Endothelial cell of umbilical vein (primary cell): ENCODE results near the gene CCNB1. TPM values are rescaled to one million over a fixed set of nuclear protein-coding genes. Genes with fewer than 3 reads are reported as not detected.

Experiments
- BruUV-seq: library from RNA; stranded (reverse); fragments of 400-500 nt; replicated peaks from 2 replicates; lab custom pipeline; 2021; lab: Mats Ljungman, UMichigan
- CTCF ChIA-PET: fragments of 300-600, 350-600 bp; sonication (Branson Sonifier 250); formaldehyde crosslinking; loops from one replicate; lab custom pipeline; 2021; ENCODE audit warnings: antibody characterized with exemption, inconsistent platforms; lab: Charles Lee
- POLR2A ChIA-PET: fragments of 300-600, 350-600 bp; sonication (Branson Sonifier 250); formaldehyde crosslinking; loops from one replicate; lab custom pipeline; 2021; ENCODE audit warnings: antibody characterized with exemption, inconsistent platforms; lab: Charles Lee
- DNase-seq: peaks from one replicate; pipeline ENCODE4 v3.0.0-alpha.2; 2011; ENCODE audit warnings: low read depth, low spot score
- FAIRE-seq: peaks from 2 replicates; lab custom pipeline; 2011; peaks lifted over from hg19 to GRCh38; lab: Jason Lieb, UNC
- H2AFZ ChIP-seq: 2 replicates; pipeline ENCODE4 v1.6.0; 2012; ENCODE audit warnings: low read depth, low read length, control low read depth, inconsistent platforms
- H3K27ac ChIP-seq: 2 replicates; pipeline ENCODE4 v1.5.1; 2011; ENCODE audit warnings: low read depth, mild to moderate bottlenecking, control low read depth, low read length, moderate library complexity; ENCODE audit not compliant: insufficient read depth
- H3K27me3 ChIP-seq, 2 experiments: 2 replicates each; pipeline versions ENCODE4 v1.6.0 to v1.6.1; 2011; ENCODE audit warnings: low read length in 2 of 2, mixed read lengths in 1 of 2; ENCODE audit not compliant: control insufficient read depth in 2 of 2, insufficient read depth in 2 of 2
- H3K36me3 ChIP-seq, 2 experiments: 2 replicates in 1 of 2; 3 replicates in 1 of 2; pipeline ENCODE4 v1.5.1; 2011; ENCODE audit warnings: low read length in 2 of 2, mild to moderate bottlenecking in 1 of 2, moderate library complexity in 1 of 2; ENCODE audit not compliant: control insufficient read depth in 2 of 2, insufficient read depth in 2 of 2; ENCODE audit errors: extremely low read depth in 1 of 2
- H3K4me1 ChIP-seq: 3 replicates; pipeline ENCODE4 v1.5.1; 2011; ENCODE audit warnings: mild to moderate bottlenecking, low read length; ENCODE audit not compliant: control insufficient read depth, insufficient read depth; ENCODE audit errors: extremely low read depth
- H3K4me2 ChIP-seq: 2 replicates; pipeline ENCODE4 v1.6.1; 2011; ENCODE audit warnings: low read length, control low read depth, mixed read lengths; ENCODE audit not compliant: insufficient read depth
- H3K4me3 ChIP-seq, 3 experiments: fragments of 200-600 bp in 1 of 3; sonication (generic), shearing (Covaris generic) in 1 of 3; replicated peaks in 1 of 3; 2 replicates each; pipeline ENCODE4 v1.5.1; 2011 to 2016; ENCODE audit warnings: control low read depth in 3 of 3, low read length in 3 of 3, mild to moderate bottlenecking in 2 of 3, inconsistent platforms in 1 of 3, low read depth in 1 of 3, moderate library complexity in 1 of 3; ENCODE audit not compliant: insufficient read depth in 1 of 3
- H3K79me2 ChIP-seq: 2 replicates; pipeline ENCODE4 v1.6.0; 2012; ENCODE audit warnings: low read length, inconsistent platforms; ENCODE audit not compliant: control insufficient read depth, insufficient read depth
- H3K9ac ChIP-seq: replicated peaks from 2 replicates; pipeline ENCODE3; 2011; ENCODE audit warnings: low read length, control low read depth; ENCODE audit not compliant: insufficient read depth; ENCODE audit errors: extremely low read depth
- H3K9me1 ChIP-seq: replicated peaks from 3 replicates; pipeline ENCODE4 v1.6.0; 2011; ENCODE audit warnings: mild to moderate bottlenecking, low read length; ENCODE audit not compliant: control insufficient read depth, insufficient read depth; ENCODE audit errors: extremely low read depth
- H3K9me3 ChIP-seq: replicated peaks from 2 replicates; pipeline ENCODE4 v1.5.1; 2012; ENCODE audit warnings: low read length, inconsistent platforms; ENCODE audit not compliant: control insufficient read depth, insufficient read depth
- H4K20me1 ChIP-seq: replicated peaks from 2 replicates; pipeline ENCODE3; 2011; ENCODE audit warnings: mild to moderate bottlenecking, low read length; ENCODE audit not compliant: control insufficient read depth, insufficient read depth; ENCODE audit errors: extremely low read depth
- EZH2 ChIP-seq: IDR thresholded peaks from 2 replicates; pipeline ENCODE4 v1.6.1; 2012; ENCODE audit warnings: borderline replicate concordance, low read depth, mild to moderate bottlenecking, moderate library complexity, low read length, inconsistent platforms; ENCODE audit not compliant: severe bottlenecking
- FOS ChIP-seq: IDR thresholded peaks from 2 replicates; pipeline ENCODE4 v1.6.1; 2011; ENCODE audit warnings: mild to moderate bottlenecking, low read length, moderate library complexity, borderline replicate concordance; ENCODE audit not compliant: insufficient read depth
- GATA2 ChIP-seq: IDR thresholded peaks from 2 replicates; pipeline ENCODE4 v1.7.0; 2011; ENCODE audit warnings: low read depth, mild to moderate bottlenecking, moderate library complexity, mixed read lengths, low read length; ENCODE audit not compliant: insufficient read length, insufficient read depth
- JUN ChIP-seq: IDR thresholded peaks from 2 replicates; pipeline ENCODE4 v1.6.1; 2011; ENCODE audit warnings: borderline replicate concordance, low read depth; ENCODE audit not compliant: insufficient read length, insufficient read depth
- MYC ChIP-seq: IDR thresholded peaks from one replicate; pipeline ENCODE4 v1.6.1; 2011; ENCODE audit warnings: mild to moderate bottlenecking, low read depth, low read length
- POLR2A ChIP-seq: IDR thresholded peaks from 2 replicates; pipeline ENCODE4 v1.6.1; 2012; ENCODE audit warnings: low read depth, mild to moderate bottlenecking, control low read depth, low read length
- POLR2AphosphoS5 ChIP-seq: IDR thresholded peaks from 2 replicates; pipeline ENCODE4 v1.6.1; 2012; ENCODE audit warnings: low read depth, mild to moderate bottlenecking, control low read depth, low read length, moderate library complexity; ENCODE audit not compliant: insufficient read depth
- dilution Hi-C: fragments of 300-500 bp; cut with MboI; formaldehyde crosslinking; loops from one replicate; pipeline ENCODE4 v1.15.0; 2019; ENCODE audit warnings: low sequenced_read_pairs; ENCODE audit not compliant: extremely low pct_ligation_motif_present
- intact Hi-C: fragments of 100-400 bp; cut with micrococcal nuclease; formaldehyde crosslinking; loops from one replicate; pipeline ENCODE4 v1.10.0; 2022
- polyA plus RNA-seq, 4 experiments: library from polyadenylated mRNA; depleted of rRNA in 3 of 4; stranded (reverse) in 3 of 4; unstranded in 1 of 4; fragments of >200 nt; gene quantifications; 2 replicates each; pipeline versions ENCODE4 v1.2.1 to v1.2.3, GENCODE V29; 2011 to 2012; ENCODE audit warnings: missing spikeins in 1 of 4
- total RNA-seq: library from RNA; stranded (reverse); gene quantifications from 2 replicates; pipeline ENCODE4 v1.2.3, GENCODE V29; 2021
- TF ChIP-seq, protein P1 (sequence below), 2 donors: IDR thresholded peaks; 1 replicate in 1 of 2; 2 replicates in 1 of 2; pipeline ENCODE4 v1.5.1; 2011; ENCODE audit warnings: low read length in 2 of 2, mild to moderate bottlenecking in 2 of 2, moderate library complexity in 2 of 2, control low read depth in 1 of 2, inconsistent platforms in 1 of 2, low read depth in 1 of 2; ENCODE audit not compliant: insufficient read depth in 1 of 2; ENCODE audit errors: extremely low read depth in 1 of 2
- TF ChIP-seq, protein P2 (sequence below): IDR thresholded peaks from 2 replicates; pipeline ENCODE4 v1.6.1; 2011; ENCODE audit not compliant: insufficient read depth, insufficient read length

CCNB1 gene
- total and polyA plus RNA-seq, 2 donors (not counting 3 experiments of a cell fraction or from before 2014, with no cell fraction given): 72.2 to 211 TPM

DNA sequence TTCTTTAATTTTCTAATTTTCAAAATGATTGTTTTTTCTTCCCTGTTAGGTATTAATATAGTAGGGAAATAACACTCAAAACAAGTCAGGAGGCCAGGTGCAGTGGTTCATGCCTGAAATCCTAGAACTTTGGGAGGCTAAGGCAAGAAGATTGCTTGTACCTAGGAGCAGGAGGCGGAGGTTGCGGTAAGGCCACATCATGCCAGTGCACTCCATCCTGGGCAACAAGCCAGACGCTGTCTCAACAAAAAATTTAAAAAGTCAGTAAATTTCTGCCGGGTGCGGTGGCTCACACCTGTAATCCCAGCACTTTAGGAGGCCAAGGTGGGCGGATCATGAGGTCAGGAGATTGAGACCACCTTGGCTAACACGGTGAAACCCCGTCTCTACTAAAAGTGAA is 57.6 kb downstream of the CCNB1 start:
- H3K27me3 ChIP-seq: no peaks in the 10 kb centered on the region
- intact Hi-C loops: no loop called here
- CTCF ChIA-PET: interaction anchor here (0.8 kb wide), 1 partner anchor 11 kb away, joined by 3 read pairs; no protein-coding TSS in a partner anchor
- H3K9me3 ChIP-seq: no peaks in the 10 kb centered on the region
- dilution Hi-C loops: no loop called here
- DNase-seq: no peak
- no peak overlapping the region for H3K4me3 ChIP-seq
- H3K9ac ChIP-seq: no peak overlapping the region
- no peak overlapping the region for H3K27ac ChIP-seq
- peaks cover 0 to 5% of the 10 kb centered on the region in 2 experiments for H3K36me3 ChIP-seq
- H3K4me1 ChIP-seq: no peaks in the 10 kb centered on the region
- no peak overlapping the region for H3K4me2 ChIP-seq
- TF ChIP-seq EZH2 (no peak), MYC (no peak), JUN (no peak), POLR2A (no peak), POLR2AphosphoS5 (no peak), FOS (no peak), GATA2 (no peak)
- TF ChIP-seq, protein P1, sequence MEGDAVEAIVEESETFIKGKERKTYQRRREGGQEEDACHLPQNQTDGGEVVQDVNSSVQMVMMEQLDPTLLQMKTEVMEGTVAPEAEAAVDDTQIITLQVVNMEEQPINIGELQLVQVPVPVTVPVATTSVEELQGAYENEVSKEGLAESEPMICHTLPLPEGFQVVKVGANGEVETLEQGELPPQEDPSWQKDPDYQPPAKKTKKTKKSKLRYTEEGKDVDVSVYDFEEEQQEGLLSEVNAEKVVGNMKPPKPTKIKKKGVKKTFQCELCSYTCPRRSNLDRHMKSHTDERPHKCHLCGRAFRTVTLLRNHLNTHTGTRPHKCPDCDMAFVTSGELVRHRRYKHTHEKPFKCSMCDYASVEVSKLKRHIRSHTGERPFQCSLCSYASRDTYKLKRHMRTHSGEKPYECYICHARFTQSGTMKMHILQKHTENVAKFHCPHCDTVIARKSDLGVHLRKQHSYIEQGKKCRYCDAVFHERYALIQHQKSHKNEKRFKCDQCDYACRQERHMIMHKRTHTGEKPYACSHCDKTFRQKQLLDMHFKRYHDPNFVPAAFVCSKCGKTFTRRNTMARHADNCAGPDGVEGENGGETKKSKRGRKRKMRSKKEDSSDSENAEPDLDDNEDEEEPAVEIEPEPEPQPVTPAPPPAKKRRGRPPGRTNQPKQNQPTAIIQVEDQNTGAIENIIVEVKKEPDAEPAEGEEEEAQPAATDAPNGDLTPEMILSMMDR (IDR thresholded peaks at IDR 0.05; ENCODE audit: extremely low read depth in 1 of 2, insufficient read depth in 1 of 2, low read depth in 1 of 2, low read length in 2 of 2): no peak
- TF ChIP-seq, protein P2, sequence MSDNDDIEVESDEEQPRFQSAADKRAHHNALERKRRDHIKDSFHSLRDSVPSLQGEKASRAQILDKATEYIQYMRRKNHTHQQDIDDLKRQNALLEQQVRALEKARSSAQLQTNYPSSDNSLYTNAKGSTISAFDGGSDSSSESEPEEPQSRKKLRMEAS: no peak
- H3K79me2 ChIP-seq: no peaks in the 10 kb centered on the region
- POLR2A ChIA-PET: no interaction called here
- no peaks in the 10 kb centered on the region for H4K20me1 ChIP-seq
- H3K9me1 ChIP-seq: no peaks in the 10 kb centered on the region
- no TSS peak for BruUV-seq
- FAIRE-seq: no peak
- H2AFZ ChIP-seq: no peak overlapping the region
